PFSK-1 (cell line): ENCODE data around the gene RUNX2.

Experiments
- FOXP2 ChIP-seq: optimal IDR thresholded peaks from 2 replicates; pipeline ENCODE3; 2011; ENCODE audit warnings: borderline replicate concordance, control low read depth, inconsistent platforms; ENCODE audit not compliant: insufficient read depth; ENCODE audit errors: extremely low read length, extremely low read depth
- POLR2AphosphoS5 ChIP-seq: IDR thresholded peaks from 2 replicates; pipeline ENCODE4 v1.6.1; 2012; ENCODE audit warnings: low read depth, mild to moderate bottlenecking, control low read depth, low read length, moderate library complexity
- SIN3A ChIP-seq: IDR thresholded peaks from 2 replicates; pipeline ENCODE4 v1.6.1; 2012; ENCODE audit warnings: mild to moderate bottlenecking, low read length, moderate library complexity, borderline replicate concordance; ENCODE audit not compliant: insufficient read depth
- TAF1 ChIP-seq: IDR thresholded peaks from 2 replicates; pipeline ENCODE4 v1.6.1; 2012; ENCODE audit warnings: low read length, control low read depth, borderline replicate concordance; ENCODE audit not compliant: insufficient read depth
- TF ChIP-seq, protein P1 (sequence below), 2 experiments: IDR thresholded peaks; 2 replicates each; pipeline versions ENCODE4 v1.6.1 to v1.8.0; 2011 to 2012; ENCODE audit warnings: low read depth in 2 of 2, low read length in 2 of 2, control low read depth in 1 of 2, inconsistent platforms in 1 of 2, mild to moderate bottlenecking in 1 of 2, moderate library complexity in 1 of 2; ENCODE audit not compliant: insufficient read depth in 1 of 2

The RUNX2 gene

GRCh38 chr6:45297320-45297719, 30.8 kb upstream of the RUNX2 start:
- no peak for TF ChIP-seq SIN3A
- TF ChIP-seq TAF1: no peak
- TF ChIP-seq, protein P1, sequence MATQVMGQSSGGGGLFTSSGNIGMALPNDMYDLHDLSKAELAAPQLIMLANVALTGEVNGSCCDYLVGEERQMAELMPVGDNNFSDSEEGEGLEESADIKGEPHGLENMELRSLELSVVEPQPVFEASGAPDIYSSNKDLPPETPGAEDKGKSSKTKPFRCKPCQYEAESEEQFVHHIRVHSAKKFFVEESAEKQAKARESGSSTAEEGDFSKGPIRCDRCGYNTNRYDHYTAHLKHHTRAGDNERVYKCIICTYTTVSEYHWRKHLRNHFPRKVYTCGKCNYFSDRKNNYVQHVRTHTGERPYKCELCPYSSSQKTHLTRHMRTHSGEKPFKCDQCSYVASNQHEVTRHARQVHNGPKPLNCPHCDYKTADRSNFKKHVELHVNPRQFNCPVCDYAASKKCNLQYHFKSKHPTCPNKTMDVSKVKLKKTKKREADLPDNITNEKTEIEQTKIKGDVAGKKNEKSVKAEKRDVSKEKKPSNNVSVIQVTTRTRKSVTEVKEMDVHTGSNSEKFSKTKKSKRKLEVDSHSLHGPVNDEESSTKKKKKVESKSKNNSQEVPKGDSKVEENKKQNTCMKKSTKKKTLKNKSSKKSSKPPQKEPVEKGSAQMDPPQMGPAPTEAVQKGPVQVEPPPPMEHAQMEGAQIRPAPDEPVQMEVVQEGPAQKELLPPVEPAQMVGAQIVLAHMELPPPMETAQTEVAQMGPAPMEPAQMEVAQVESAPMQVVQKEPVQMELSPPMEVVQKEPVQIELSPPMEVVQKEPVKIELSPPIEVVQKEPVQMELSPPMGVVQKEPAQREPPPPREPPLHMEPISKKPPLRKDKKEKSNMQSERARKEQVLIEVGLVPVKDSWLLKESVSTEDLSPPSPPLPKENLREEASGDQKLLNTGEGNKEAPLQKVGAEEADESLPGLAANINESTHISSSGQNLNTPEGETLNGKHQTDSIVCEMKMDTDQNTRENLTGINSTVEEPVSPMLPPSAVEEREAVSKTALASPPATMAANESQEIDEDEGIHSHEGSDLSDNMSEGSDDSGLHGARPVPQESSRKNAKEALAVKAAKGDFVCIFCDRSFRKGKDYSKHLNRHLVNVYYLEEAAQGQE (IDR thresholded peaks at IDR 0.05; ENCODE audit: insufficient read depth in 1 of 2, low read depth in 2 of 2, low read length in 2 of 2): no peak
- no peak for TF ChIP-seq FOXP2
- no peak for TF ChIP-seq POLR2AphosphoS5

DNA sequence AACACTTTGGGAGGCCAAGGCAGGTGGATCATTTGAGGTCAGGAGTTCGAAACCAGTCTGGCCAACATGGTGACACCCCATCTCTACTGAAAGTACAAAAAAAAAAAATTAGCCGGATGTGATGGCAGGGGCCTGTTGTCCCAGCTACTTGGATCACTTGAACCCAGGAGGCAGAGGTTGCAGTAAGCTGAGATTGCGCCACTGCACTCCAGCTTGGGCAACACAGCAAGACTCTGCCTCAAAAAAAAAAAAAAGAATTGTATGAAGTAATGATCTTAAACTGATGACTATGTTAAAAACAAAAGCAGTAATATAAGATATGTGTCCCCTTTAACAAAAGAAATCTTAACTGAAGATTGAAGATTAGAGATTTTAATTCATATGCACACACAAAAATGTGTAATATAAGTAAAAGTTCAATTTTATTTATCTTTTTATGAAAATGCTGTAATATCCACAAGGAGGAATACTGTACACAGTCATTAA, 29.0 kb upstream of the RUNX2 start:
- TF ChIP-seq TAF1 (no peak), POLR2AphosphoS5 (no peak), FOXP2 (no peak), SIN3A (no peak)
- TF ChIP-seq, protein P1 (IDR thresholded peaks at IDR 0.05; ENCODE audit: insufficient read depth in 1 of 2, low read depth in 2 of 2, low read length in 2 of 2): no peak

DNA sequence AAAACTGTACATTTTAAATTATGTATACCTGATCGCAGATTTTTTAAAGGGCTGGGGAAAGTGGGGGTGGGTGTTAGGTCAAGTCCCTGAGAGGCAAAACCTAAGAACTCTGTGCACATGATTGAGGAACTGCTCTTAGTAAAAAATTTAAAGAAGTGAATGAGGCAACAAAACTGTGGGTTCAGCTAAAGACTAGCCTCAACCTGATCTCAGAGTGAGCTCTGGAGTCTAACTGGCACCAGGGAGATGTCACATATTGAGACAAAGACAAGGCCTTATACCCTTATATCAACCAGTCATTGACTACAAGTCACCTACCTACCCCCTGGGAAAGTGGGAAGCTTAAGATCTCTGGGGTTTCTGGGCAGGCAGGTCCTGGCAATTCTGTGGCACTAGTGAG, 27.4 kb upstream of the RUNX2 start:
- TF ChIP-seq, protein P1 (IDR thresholded peaks at IDR 0.05; ENCODE audit: insufficient read depth in 1 of 2, low read depth in 2 of 2, low read length in 2 of 2): no peak
- TF ChIP-seq FOXP2: no peak
- no peak for TF ChIP-seq SIN3A
- no peak for TF ChIP-seq TAF1
- TF ChIP-seq POLR2AphosphoS5: no peak

DNA sequence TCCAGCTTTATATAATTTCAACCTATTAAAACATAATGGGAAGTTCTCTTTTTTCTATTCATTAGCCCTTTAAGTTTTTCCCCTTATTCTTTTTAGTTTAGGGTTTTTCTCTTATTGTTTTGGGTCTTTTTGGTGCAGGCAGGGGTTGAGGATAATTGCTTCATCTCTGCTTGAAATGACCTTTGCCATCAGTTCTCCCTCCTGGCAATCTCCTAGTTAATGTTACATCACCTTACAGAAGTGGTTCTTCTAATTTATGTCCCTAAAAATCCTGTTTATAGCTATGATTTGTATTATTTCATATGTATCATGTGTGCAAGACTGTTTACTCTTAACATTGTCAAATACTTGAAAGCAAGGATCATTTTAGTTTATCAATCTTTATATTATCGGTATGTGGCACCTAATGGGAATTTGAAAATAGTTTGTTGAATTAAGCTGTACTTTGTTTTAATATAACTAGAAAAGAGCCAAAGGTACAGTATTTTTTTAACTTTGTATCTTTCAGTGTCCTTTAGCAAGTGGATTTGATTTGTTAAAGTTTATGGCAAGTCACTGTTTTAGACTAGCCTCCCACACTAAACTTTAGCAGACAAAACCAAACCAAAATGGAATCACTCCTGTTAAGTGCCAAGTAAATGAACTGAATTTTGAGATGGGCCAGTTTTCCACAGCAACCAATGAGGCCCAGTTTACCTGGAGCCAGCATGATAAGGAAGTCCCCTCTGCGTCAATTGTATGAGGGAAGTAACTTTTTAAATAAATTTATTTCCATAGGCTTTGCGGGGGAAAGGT, 26.6 kb upstream of the RUNX2 start:
- TF ChIP-seq, protein P1 (IDR thresholded peaks at IDR 0.05; ENCODE audit: insufficient read depth in 1 of 2, low read depth in 2 of 2, low read length in 2 of 2): no peak
- TF ChIP-seq TAF1 (no peak), FOXP2 (no peak), POLR2AphosphoS5 (no peak), SIN3A (no peak)
